GDM1 (cell line): ENCODE data around the gene MINDY3.

Experiments used
- DNase-seq: peaks from one replicate; lab custom pipeline; 2025; lab: John Stamatoyannopoulos, UW

The MINDY3 gene

GRCh38 chr10:15805395-15806058, 54.8 kb downstream of the MINDY3 start:
- no peak for DNase-seq

- no peak for DNase-seq
Measured at GRCh38 chr10:15804109-15804508, 56.2 kb downstream of the MINDY3 start.

GRCh38 chr10:15802375-15802949, 57.8 kb downstream of the MINDY3 start:
- DNase-seq = no peak

- DNase-seq = no peak
Measured at GRCh38 chr10:15801641-15802040, 58.7 kb downstream of the MINDY3 start.

GRCh38 chr10:15801147-15801546, 59.2 kb downstream of the MINDY3 start:
- DNase-seq = no peak

GRCh38 chr10:15797346-15797745, 63.0 kb downstream of the MINDY3 start:
- no peak for DNase-seq

- DNase-seq = no peak
Measured at GRCh38 chr10:15796762-15797161, 63.5 kb downstream of the MINDY3 start.

GRCh38 chr10:15796098-15796759, 64.1 kb downstream of the MINDY3 start:
- DNase-seq = no peak

GRCh38 chr10:15795036-15795792, 65.1 kb downstream of the MINDY3 start:
- no peak for DNase-seq

GRCh38 chr10:15794569-15794968, 65.7 kb downstream of the MINDY3 start:
- no peak for DNase-seq

- DNase-seq = no peak
Measured at GRCh38 chr10:15793664-15794063, 66.6 kb downstream of the MINDY3 start.

GRCh38 chr10:15792777-15793176, 67.5 kb downstream of the MINDY3 start:
- no peak for DNase-seq

- no peak for DNase-seq
Measured at GRCh38 chr10:15791816-15792524, 68.3 kb downstream of the MINDY3 start.

GRCh38 chr10:15789793-15790525, 70.3 kb downstream of the MINDY3 start:
- no peak for DNase-seq

GRCh38 chr10:15787426-15787825, 72.9 kb downstream of the MINDY3 start:
- no peak for DNase-seq

- DNase-seq = no peak
Measured at GRCh38 chr10:15784662-15785300, 75.5 kb downstream of the MINDY3 start.

- no peak for DNase-seq
Measured at GRCh38 chr10:15783941-15784636, 76.2 kb downstream of the MINDY3 start.

GRCh38 chr10:15782851-15783250, 77.5 kb downstream of the MINDY3 start:
- no peak for DNase-seq

- DNase-seq = no peak
Measured at GRCh38 chr10:15781381-15781960, 78.8 kb downstream of the MINDY3 start.
